ENCODE results near the gene LHCGR. TPM values are rescaled to one million over a fixed set of nuclear protein-coding genes. Genes with fewer than 3 reads are reported as not detected.

LHCGR gene
- total and polyA plus RNA-seq, 2 of the 13 experiments (the other 11 are each of a cell fraction or from before 2014, with no cell fraction given), result not detected

DNA sequence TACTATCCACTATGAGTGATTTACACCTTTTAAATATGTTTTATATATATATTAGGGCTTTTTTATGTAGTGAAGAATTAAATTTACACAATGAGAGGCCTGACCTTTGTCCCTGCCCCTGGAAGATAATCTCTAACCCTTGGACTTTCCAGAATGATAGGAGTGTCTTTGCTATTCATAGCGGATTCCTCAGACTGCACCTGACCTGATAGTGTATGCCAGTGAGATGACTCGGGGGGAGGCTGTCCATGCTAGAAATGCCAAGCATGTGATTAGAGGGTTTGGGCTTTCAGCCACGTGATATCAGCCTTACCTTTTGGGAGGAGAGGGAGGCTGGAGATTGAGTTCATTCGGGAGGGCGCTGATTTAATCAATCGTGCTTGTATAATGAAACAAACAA lies 44.1 kb upstream of the LHCGR start (continued):
- TF ChIP-seq, protein P1, sequence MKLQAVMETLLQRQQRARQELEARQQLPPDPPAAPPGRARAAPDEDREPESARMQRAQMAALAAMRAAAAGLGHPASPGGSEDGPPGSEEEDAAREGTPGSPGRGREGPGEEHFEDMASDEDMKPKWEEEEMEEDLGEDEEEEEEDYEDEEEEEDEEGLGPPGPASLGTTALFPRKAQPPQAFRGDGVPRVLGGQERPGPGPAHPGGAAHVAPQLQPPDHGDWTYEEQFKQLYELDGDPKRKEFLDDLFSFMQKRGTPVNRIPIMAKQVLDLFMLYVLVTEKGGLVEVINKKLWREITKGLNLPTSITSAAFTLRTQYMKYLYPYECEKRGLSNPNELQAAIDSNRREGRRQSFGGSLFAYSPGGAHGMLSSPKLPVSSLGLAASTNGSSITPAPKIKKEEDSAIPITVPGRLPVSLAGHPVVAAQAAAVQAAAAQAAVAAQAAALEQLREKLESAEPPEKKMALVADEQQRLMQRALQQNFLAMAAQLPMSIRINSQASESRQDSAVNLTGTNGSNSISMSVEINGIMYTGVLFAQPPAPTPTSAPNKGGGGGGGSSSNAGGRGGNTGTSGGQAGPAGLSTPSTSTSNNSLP (IDR thresholded peaks at IDR 0.05; ENCODE audit: low read depth, low read length), result no peak

DNA sequence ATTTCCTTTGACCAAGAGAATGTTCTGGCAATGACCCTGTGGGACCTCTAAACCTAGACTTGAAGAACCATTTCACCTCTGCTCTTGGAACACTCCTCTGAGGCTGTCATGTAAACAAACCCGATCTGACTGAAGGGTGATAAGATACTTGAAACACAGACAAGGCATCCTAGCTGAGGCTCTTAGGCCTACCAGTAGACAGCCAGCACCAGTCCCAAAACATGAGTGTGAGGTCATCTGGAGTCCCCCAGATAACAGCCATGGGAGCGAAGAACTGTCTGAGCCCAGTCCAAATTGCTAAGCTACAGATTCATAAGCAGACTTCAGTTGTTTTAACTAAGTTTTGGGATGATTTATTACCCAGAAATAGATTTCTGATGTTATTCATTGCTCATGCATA lies 39.5 kb upstream of the LHCGR start:
- Histone ChIP-seq H3K9me3 (ENCODE audit: low read length) (no peaks in the 10 kb centered on the region), H3K4me3 (replicated peaks in 1 of 3; ENCODE audit: insufficient read depth in 1 of 3, low read depth in 2 of 3, low read length in 3 of 3) (no peak overlapping the region), H3K4me1 (ENCODE audit: insufficient read depth, low read length) (no peaks in the 10 kb centered on the region), H3K36me3 (replicated peaks in 1 of 2; ENCODE audit: control insufficient read depth in 1 of 2, insufficient read depth in 2 of 2, low read length in 2 of 2) (no peaks in the 10 kb centered on the region), H3K79me2 (ENCODE audit: insufficient read depth, low read length) (no peaks in the 10 kb centered on the region), H3K4me2 (ENCODE audit: low read depth, low read length) (no peak overlapping the region), H3K27ac (ENCODE audit: extremely low read length, insufficient read depth, low read length) (no peak overlapping the region), H4K20me1 (ENCODE audit: insufficient read depth, low read length) (no peaks in the 10 kb centered on the region), H2AFZ (ENCODE audit: low read length) (no peak overlapping the region), H3K27me3 (ENCODE audit: control insufficient read depth in 1 of 2, insufficient read depth in 2 of 2, low read length in 2 of 2) (no peaks in the 10 kb centered on the region), H3K9ac (ENCODE audit: insufficient read depth, low read depth, low read length) (no peak overlapping the region)
- in situ Hi-C loops (cut with HindIII; ENCODE audit: extremely low pct_ligation_motif_present, low pct_unique_long_range_greater_than_20kb) (no loop called here), intact Hi-C loops (cut with micrococcal nuclease; ENCODE audit: unreplicated experiment) (no loop called here)
- WGBS (ENCODE audit: low lambda C conversion rate), result 0% methylated on average over 2 of the region's 2 CpGs
- FAIRE-seq (no peak), DNase-seq (ENCODE audit: low spot score) (no peak), ATAC-seq (no peak)
- BruUV-seq (replicated peaks), result no TSS peak
- ChIA-PET POLR2A (no interaction called here), CTCF (ENCODE audit: low intra/inter-chr PET ratio, low total read pairs) (no interaction called here)
- TF ChIP-seq YEATS2 (CRISPR knock-in tag; IDR thresholded peaks at IDR 0.05; ENCODE audit: borderline replicate concordance) (no peak), REPIN1 (CRISPR knock-in tag; IDR thresholded peaks at IDR 0.05; ENCODE audit: borderline replicate concordance, low read depth) (no peak), RFX1 (IDR thresholded peaks at IDR 0.05) (no peak), STAT5B (CRISPR knock-in tag; IDR thresholded peaks at IDR 0.05) (no peak), GZF1 (CRISPR knock-in tag; IDR thresholded peaks at IDR 0.05) (no peak), HNRNPLL (IDR thresholded peaks at IDR 0.05; ENCODE audit: low read depth, low read length, poor library complexity, severe bottlenecking) (no peak), HMG20A (CRISPR knock-in tag; IDR thresholded peaks at IDR 0.05; ENCODE audit: borderline replicate concordance) (no peak), AKNA (CRISPR knock-in tag; IDR thresholded peaks at IDR 0.05; ENCODE audit: borderline replicate concordance) (no peak), ESRRA (CRISPR knock-in tag; IDR thresholded peaks at IDR 0.05; ENCODE audit: low read depth) (no peak), ZNF878 (CRISPR knock-in tag; IDR thresholded peaks at IDR 0.05) (no peak), U2AF1 (optimal IDR thresholded peaks at IDR 0.05; ENCODE audit: low read depth, low read length) (no peak)
- TF ChIP-seq, protein P2, sequence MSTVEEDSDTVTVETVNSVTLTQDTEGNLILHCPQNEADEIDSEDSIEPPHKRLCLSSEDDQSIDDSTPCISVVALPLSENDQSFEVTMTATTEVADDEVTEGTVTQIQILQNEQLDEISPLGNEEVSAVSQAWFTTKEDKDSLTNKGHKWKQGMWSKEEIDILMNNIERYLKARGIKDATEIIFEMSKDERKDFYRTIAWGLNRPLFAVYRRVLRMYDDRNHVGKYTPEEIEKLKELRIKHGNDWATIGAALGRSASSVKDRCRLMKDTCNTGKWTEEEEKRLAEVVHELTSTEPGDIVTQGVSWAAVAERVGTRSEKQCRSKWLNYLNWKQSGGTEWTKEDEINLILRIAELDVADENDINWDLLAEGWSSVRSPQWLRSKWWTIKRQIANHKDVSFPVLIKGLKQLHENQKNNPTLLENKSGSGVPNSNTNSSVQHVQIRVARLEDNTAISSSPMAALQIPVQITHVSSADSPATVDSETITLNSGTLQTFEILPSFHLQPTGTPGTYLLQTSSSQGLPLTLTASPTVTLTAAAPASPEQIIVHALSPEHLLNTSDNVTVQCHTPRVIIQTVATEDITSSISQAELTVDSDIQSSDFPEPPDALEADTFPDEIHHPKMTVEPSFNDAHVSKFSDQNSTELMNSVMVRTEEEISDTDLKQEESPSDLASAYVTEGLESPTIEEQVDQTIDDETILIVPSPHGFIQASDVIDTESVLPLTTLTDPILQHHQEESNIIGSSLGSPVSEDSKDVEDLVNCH (CRISPR knock-in tag; IDR thresholded peaks at IDR 0.05), result no peak
- TF ChIP-seq, protein P3, sequence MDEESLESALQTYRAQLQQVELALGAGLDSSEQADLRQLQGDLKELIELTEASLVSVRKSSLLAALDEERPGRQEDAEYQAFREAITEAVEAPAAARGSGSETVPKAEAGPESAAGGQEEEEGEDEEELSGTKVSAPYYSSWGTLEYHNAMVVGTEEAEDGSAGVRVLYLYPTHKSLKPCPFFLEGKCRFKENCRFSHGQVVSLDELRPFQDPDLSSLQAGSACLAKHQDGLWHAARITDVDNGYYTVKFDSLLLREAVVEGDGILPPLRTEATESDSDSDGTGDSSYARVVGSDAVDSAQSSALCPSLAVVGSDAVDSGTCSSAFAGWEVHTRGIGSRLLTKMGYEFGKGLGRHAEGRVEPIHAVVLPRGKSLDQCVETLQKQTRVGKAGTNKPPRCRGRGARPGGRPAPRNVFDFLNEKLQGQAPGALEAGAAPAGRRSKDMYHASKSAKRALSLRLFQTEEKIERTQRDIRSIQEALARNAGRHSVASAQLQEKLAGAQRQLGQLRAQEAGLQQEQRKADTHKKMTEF (CRISPR knock-in tag; IDR thresholded peaks at IDR 0.05), result no peak

Data from HepG2 (cell line).